MV-4-11 (cell line): ENCODE data around the gene PIP4K2A.
"Not testable (repeated sequence)": the region's sequence is repeated elsewhere in the genome, so short reads cannot be mapped to it uniquely, and the experiment has no call there.

Experiments
- DNase-seq: peaks from one replicate; lab custom pipeline; 2025; lab: John Stamatoyannopoulos, UW

PIP4K2A gene

GRCh38 chr10:22714479-22715289 is at the start of gene PIP4K2A:
Gene PIP4K2A (minus strand): TSS chr10:22714578. CDS start chr10:22714326, 252 bp downstream.
- peak; percentile 37 for DNase-seq

- no peak for DNase-seq
Measured at GRCh38 chr10:22761569-22762220, 47.3 kb upstream of the PIP4K2A start.

- no peak for DNase-seq
Measured at GRCh38 chr10:22760025-22760424, 45.6 kb upstream of the PIP4K2A start.

- no peak for DNase-seq
Measured at GRCh38 chr10:22758867-22759266, 44.5 kb upstream of the PIP4K2A start.

GRCh38 chr10:22754296-22754695 is 39.9 kb upstream of the PIP4K2A start:
- DNase-seq, result peak; percentile 51

- DNase-seq, result no peak
Measured at GRCh38 chr10:22753786-22754185, 39.4 kb upstream of the PIP4K2A start.

- DNase-seq, result no peak
Measured at GRCh38 chr10:22752272-22752889, 38.0 kb upstream of the PIP4K2A start.

- no peak for DNase-seq
Measured at GRCh38 chr10:22750131-22750530, 35.8 kb upstream of the PIP4K2A start.

- not testable (repeated sequence) for DNase-seq
Measured at GRCh38 chr10:22744858-22745257, 30.5 kb upstream of the PIP4K2A start.

- peak; percentile 98 for DNase-seq
Measured at GRCh38 chr10:22742678-22743077, 28.3 kb upstream of the PIP4K2A start.

- DNase-seq, result peak; percentile 47
Measured at GRCh38 chr10:22741631-22742030, 27.3 kb upstream of the PIP4K2A start.

- peak; percentile 13 for DNase-seq
Measured at GRCh38 chr10:22740180-22740579, 25.8 kb upstream of the PIP4K2A start.

- DNase-seq, result peak; percentile 92
Measured at GRCh38 chr10:22737587-22737986, 23.2 kb upstream of the PIP4K2A start.

- peak; percentile 14 for DNase-seq
Measured at GRCh38 chr10:22736134-22736533, 21.8 kb upstream of the PIP4K2A start.

GRCh38 chr10:22733992-22734391 is 19.6 kb upstream of the PIP4K2A start:
- no peak for DNase-seq

GRCh38 chr10:22727663-22728062 is 13.3 kb upstream of the PIP4K2A start:
- DNase-seq, result no peak

GRCh38 chr10:22727112-22727511 is 12.7 kb upstream of the PIP4K2A start:
- DNase-seq, result no peak

- no peak for DNase-seq
Measured at GRCh38 chr10:22724773-22725172, 10.4 kb upstream of the PIP4K2A start.

GRCh38 chr10:22723783-22724182 is 9.4 kb upstream of the PIP4K2A start:
- no peak for DNase-seq

- peak; percentile 91 for DNase-seq
Measured at GRCh38 chr10:22723343-22723779, 9.0 kb upstream of the PIP4K2A start.

GRCh38 chr10:22722626-22723169 is 8.3 kb upstream of the PIP4K2A start:
- DNase-seq, result no peak

GRCh38 chr10:22720667-22721066 is 6.3 kb upstream of the PIP4K2A start:
- DNase-seq, result no peak
